H1 (cell line): Measurements from ENCODE around the gene NEK10. TPM values are rescaled to one million over a fixed set of nuclear protein-coding genes. Genes with fewer than 3 reads are reported as not detected.

ENCODE experiments used
- CTCF ChIA-PET: fragments of 300-600 bp; sonication (Branson Sonifier 250); formaldehyde crosslinking; loops from one replicate; lab custom pipeline; 2021; ENCODE audit not compliant: partially characterized antibody; lab: Charles Lee
- POLR2A ChIA-PET: fragments of 300-600 bp; sonication (Branson Sonifier 250); formaldehyde crosslinking; loops from one replicate; lab custom pipeline; 2021; ENCODE audit warnings: inconsistent platforms; ENCODE audit not compliant: partially characterized antibody; lab: Charles Lee
- DNase-seq, 2 experiments: peaks; one replicate each; pipeline versions ENCODE4 v3.0.0 to v3.0.0-alpha.2; 2010 to 2022; ENCODE audit warnings: low spot score in 2 of 2, low read depth in 1 of 2, mixed read lengths in 1 of 2
- FAIRE-seq: peaks from 2 replicates; lab custom pipeline; 2011; peaks lifted over from hg19 to GRCh38; lab: Jason Lieb, UNC
- H2AFZ ChIP-seq: 2 replicates; pipeline ENCODE4 v1.8.1; 2012; ENCODE audit warnings: low read length, inconsistent platforms
- H2AK5ac ChIP-seq: 2 replicates; pipeline ENCODE4 v1.6.1; 2013; ENCODE audit warnings: low read depth, low read length
- H2BK120ac ChIP-seq: replicated peaks from 2 replicates; pipeline ENCODE3; 2013; ENCODE audit warnings: low read depth, low read length, inconsistent platforms
- H2BK12ac ChIP-seq: 2 replicates; pipeline ENCODE4 v1.6.1; 2013; ENCODE audit warnings: low read depth, low read length
- H2BK15ac ChIP-seq: 2 replicates; pipeline ENCODE4 v1.6.1; 2013; ENCODE audit warnings: low read length
- H2BK20ac ChIP-seq: 2 replicates; pipeline ENCODE4 v1.6.1; 2013; ENCODE audit warnings: low read length
- H2BK5ac ChIP-seq: 2 replicates; pipeline ENCODE4 v1.6.1; 2013; ENCODE audit warnings: low read depth, low read length
- H3K14ac ChIP-seq: 2 replicates; pipeline ENCODE4 v1.6.1; 2013; ENCODE audit warnings: inconsistent platforms; ENCODE audit not compliant: insufficient read length
- H3K18ac ChIP-seq: 2 replicates; pipeline ENCODE4 v1.6.1; 2013; ENCODE audit warnings: low read length; ENCODE audit errors: extremely low read depth
- H3K23ac ChIP-seq: 2 replicates; pipeline ENCODE4 v1.6.1; 2013; ENCODE audit warnings: inconsistent platforms; ENCODE audit not compliant: insufficient read length
- H3K23me2 ChIP-seq: 2 replicates; pipeline ENCODE4 v1.6.1; 2013; ENCODE audit warnings: low read depth, low read length
- H3K27ac ChIP-seq: 2 replicates; pipeline ENCODE4 v1.6.1; 2011; ENCODE audit warnings: low read depth, low read length, inconsistent platforms
- H3K27me3 ChIP-seq, 4 experiments: replicated peaks in 1 of 4; 1 replicate in 1 of 4; 2 replicates in 3 of 4; pipeline versions ENCODE4 v1.6.1 to v1.8.1; 2011 to 2013; ENCODE audit warnings: low read length in 3 of 4, mild to moderate bottlenecking in 3 of 4, inconsistent platforms in 2 of 4, mixed read lengths in 2 of 4, moderate library complexity in 1 of 4; ENCODE audit not compliant: control insufficient read depth in 3 of 4, insufficient read depth in 3 of 4; ENCODE audit errors: extremely low read depth in 1 of 4
- H3K36me3 ChIP-seq, 4 experiments: 2 replicates each; pipeline versions ENCODE4 v1.6.1 to v1.8.1; 2011 to 2013; ENCODE audit warnings: mild to moderate bottlenecking in 4 of 4, low read length in 3 of 4, moderate library complexity in 2 of 4, control low read depth in 1 of 4, inconsistent platforms in 1 of 4; ENCODE audit not compliant: insufficient read depth in 4 of 4, control insufficient read depth in 2 of 4
- H3K4ac ChIP-seq: replicated peaks from 2 replicates; pipeline ENCODE3; 2013; ENCODE audit warnings: low read length, low read depth, mixed read lengths, inconsistent platforms; ENCODE audit not compliant: insufficient read length
- H3K4me1 ChIP-seq, 4 experiments: replicated peaks in 1 of 4; 1 replicate in 1 of 4; 2 replicates in 3 of 4; pipeline versions ENCODE4 v1.6.1 to v1.8.1; 2011 to 2013; ENCODE audit warnings: low read length in 3 of 4, inconsistent platforms in 2 of 4, mixed read lengths in 1 of 4; ENCODE audit not compliant: insufficient read depth in 4 of 4, control insufficient read depth in 3 of 4
- H3K4me2 ChIP-seq, 2 experiments: 2 replicates each; pipeline versions ENCODE4 v1.6.1 to v1.8.1; 2011 to 2013; ENCODE audit warnings: low read depth in 2 of 2, low read length in 2 of 2, control low read depth in 1 of 2, inconsistent platforms in 1 of 2, mild to moderate bottlenecking in 1 of 2; ENCODE audit not compliant: insufficient read depth in 1 of 2
- H3K4me3 ChIP-seq, 4 experiments: fragments of 200-600, 300-600 bp in 1 of 4; sonication (generic), shearing (Covaris generic), sonication (Bioruptor Twin) in 1 of 4; 2 replicates each; pipeline versions ENCODE4 v1.5.1 to v1.8.1; 2011 to 2016; ENCODE audit warnings: low read length in 4 of 4, low read depth in 3 of 4, control low read depth in 2 of 4, inconsistent platforms in 2 of 4, mild to moderate bottlenecking in 2 of 4, mixed read lengths in 1 of 4, moderate library complexity in 1 of 4; ENCODE audit not compliant: insufficient read depth in 2 of 4; ENCODE audit errors: extremely low read depth in 1 of 4
- H3K56ac ChIP-seq: replicated peaks from 2 replicates; pipeline ENCODE3; 2013; ENCODE audit warnings: low read depth, mild to moderate bottlenecking, mixed read lengths, low read length, inconsistent platforms; ENCODE audit not compliant: insufficient read length
- H3K79me1 ChIP-seq: 2 replicates; pipeline ENCODE4 v1.6.1; 2013; ENCODE audit warnings: low read depth, low read length, control low read depth
- H3K79me2 ChIP-seq, 2 experiments: 2 replicates each; pipeline versions ENCODE4 v1.6.1 to v1.8.1; 2012 to 2013; ENCODE audit warnings: low read length in 2 of 2, mild to moderate bottlenecking in 2 of 2, inconsistent platforms in 1 of 2; ENCODE audit not compliant: insufficient read depth in 2 of 2, control insufficient read depth in 1 of 2
- H3K9ac ChIP-seq, 4 experiments: replicated peaks in 1 of 4; 1 replicate in 1 of 4; 2 replicates in 3 of 4; pipeline versions ENCODE4 v1.6.1 to v1.8.1; 2011 to 2013; ENCODE audit warnings: low read depth in 3 of 4, low read length in 3 of 4, control low read depth in 2 of 4, mild to moderate bottlenecking in 2 of 4, moderate library complexity in 2 of 4, inconsistent platforms in 1 of 4; ENCODE audit errors: extremely low read depth in 1 of 4
- H3K9me3 ChIP-seq, 2 experiments: 2 replicates each; pipeline versions ENCODE4 v1.6.1 to v1.8.1; 2012 to 2013; ENCODE audit warnings: mild to moderate bottlenecking in 2 of 2, moderate library complexity in 2 of 2, control low read depth in 1 of 2, inconsistent platforms in 1 of 2, low read depth in 1 of 2, low read length in 1 of 2, mixed read lengths in 1 of 2; ENCODE audit not compliant: insufficient read depth in 2 of 2
- H4K20me1 ChIP-seq, 2 experiments: replicated peaks in 1 of 2; 2 replicates each; pipeline versions ENCODE3 to v1.8.1; 2011 to 2013; ENCODE audit warnings: inconsistent platforms in 2 of 2, low read length in 2 of 2, mild to moderate bottlenecking in 1 of 2; ENCODE audit not compliant: insufficient read depth in 2 of 2, control insufficient read depth in 1 of 2
- H4K5ac ChIP-seq: 2 replicates; pipeline ENCODE4 v1.6.1; 2013; ENCODE audit warnings: low read length, low read depth, mixed read lengths, inconsistent platforms; ENCODE audit not compliant: insufficient read length
- H4K8ac ChIP-seq: 2 replicates; pipeline ENCODE4 v1.8.0; 2013; ENCODE audit warnings: mild to moderate bottlenecking, moderate library complexity, low read length, inconsistent platforms; ENCODE audit not compliant: insufficient read depth; ENCODE audit errors: extremely low read depth
- H4K91ac ChIP-seq: replicated peaks from 2 replicates; pipeline ENCODE3; 2013; ENCODE audit warnings: low read length, mixed read lengths, inconsistent platforms; ENCODE audit not compliant: insufficient read length
- CEBPB ChIP-seq: IDR thresholded peaks from 2 replicates; pipeline ENCODE4 v1.6.1; 2012; ENCODE audit warnings: low read depth, low read length
- CREB1 ChIP-seq: IDR thresholded peaks from 2 replicates; pipeline ENCODE4 v1.6.1; 2012; ENCODE audit warnings: inconsistent platforms
- CTCF ChIP-seq, 3 experiments: IDR thresholded peaks; 1 replicate in 2 of 3; 2 replicates in 1 of 3; pipeline versions ENCODE4 v1.5.1 to v1.6.1; 2011; ENCODE audit warnings: low read length in 3 of 3, mild to moderate bottlenecking in 3 of 3, inconsistent platforms in 2 of 3, low read depth in 1 of 3, moderate library complexity in 1 of 3; ENCODE audit not compliant: insufficient read depth in 1 of 3; ENCODE audit errors: control extremely low read depth in 1 of 3
- E2F6 ChIP-seq: IDR thresholded peaks from 2 replicates; pipeline ENCODE4 v1.6.1; 2012; ENCODE audit warnings: inconsistent platforms
- JUND ChIP-seq: IDR thresholded peaks from 2 replicates; pipeline ENCODE4 v1.6.1; 2011; ENCODE audit warnings: mild to moderate bottlenecking, improper control_type of control experiment, low read length
- MAX ChIP-seq: IDR thresholded peaks from 2 replicates; pipeline ENCODE4 v1.6.1; 2012; ENCODE audit warnings: inconsistent platforms
- RAD21 ChIP-seq, 2 experiments: IDR thresholded peaks in 1 of 2; conservative IDR thresholded peaks in 1 of 2; 2 replicates each; pipeline ENCODE4 v1.6.1; 2011; ENCODE audit warnings: low read depth in 2 of 2, low read length in 2 of 2, improper control_type of control experiment in 1 of 2, inconsistent platforms in 1 of 2, mild to moderate bottlenecking in 1 of 2, moderate library complexity in 1 of 2
- WGBS, 2 experiments: shearing (Covaris generic) in 1 of 2; methylation state at CpG; one replicate each; pipeline versions ENCODE4 v1.1.6 to v1.1.7; 2013 to 2015; ENCODE audit warnings: low lambda C conversion rate in 2 of 2, mixed read lengths in 2 of 2, inconsistent platforms in 1 of 2, low coverage in 1 of 2, missing lambda C conversion rate in 1 of 2; ENCODE audit not compliant: insufficient replicate concordance in 2 of 2, insufficient coverage in 1 of 2, insufficient read length in 1 of 2; ENCODE audit errors: extremely low coverage in 1 of 2, missing lambda C conversion rate in 1 of 2; 5-methylcytosine and 5-hydroxymethylcytosine counted together
- polyA plus RNA-seq, 7 experiments: library from polyadenylated mRNA; depleted of rRNA in 3 of 7; stranded (reverse) in 5 of 7; unstranded in 2 of 7; fragments of >200 nt in 5 of 7; fragments of 200-250 nt in 2 of 7; gene quantifications; 1 replicate in 5 of 7; 2 replicates in 1 of 7; 4 replicates in 1 of 7; pipeline versions ENCODE4 v1.2.1 to v1.2.3, GENCODE V29; 2011 to 2013; ENCODE audit warnings: missing spikeins in 2 of 7, mixed read lengths in 2 of 7
- total RNA-seq: library from RNA; stranded (reverse); fragmentation: NEBNext Ultra II Directional; extraction: Animal tissue kit (Norgen Biotek cat#: 25700); gene quantifications from 2 replicates; pipeline ENCODE4 v1.2.1, GENCODE V29; 2021

NEK10 gene
- total and polyA plus RNA-seq, 2 of the 8 experiments (the other 6 are each of a cell fraction or from before 2014, with no cell fraction given): 0.18 to 0.50 TPM

GRCh38 chr3:27174530-27174929 is 194.7 kb downstream of the NEK10 start:
- no peaks in the 10 kb centered on the region for H3K9me3 ChIP-seq
- H2AK5ac ChIP-seq: no peak overlapping the region
- H4K20me1 ChIP-seq: no peaks in the 10 kb centered on the region
- H3K23ac ChIP-seq: no peak overlapping the region
- H4K91ac ChIP-seq: no peak overlapping the region
- no peaks in the 10 kb centered on the region for H3K79me1 ChIP-seq
- H4K5ac ChIP-seq: no peak overlapping the region
- H2BK12ac ChIP-seq: no peak overlapping the region
- H4K8ac ChIP-seq: no peak overlapping the region
- H3K36me3 ChIP-seq: no peaks in the 10 kb centered on the region
- H2BK120ac ChIP-seq: no peak overlapping the region
- H3K4me3 ChIP-seq: no peak overlapping the region
- H2AFZ ChIP-seq: no peak overlapping the region
- no peaks in the 10 kb centered on the region for H3K23me2 ChIP-seq
- WGBS, 2 experiments: 77% methylated on average over 4 of the region's 4 CpGs; no CpG with 5 or more reads in 1 of the 2 experiments
- no peak overlapping the region for H2BK20ac ChIP-seq
- DNase-seq (no peak), FAIRE-seq (no peak)
- no peak overlapping the region for H3K27ac ChIP-seq
- no peak overlapping the region for H3K4ac ChIP-seq
- H3K18ac ChIP-seq: no peak overlapping the region
- no peak overlapping the region for H3K9ac ChIP-seq
- no peak overlapping the region for H2BK15ac ChIP-seq
- no peak overlapping the region for H3K56ac ChIP-seq
- H3K79me2 ChIP-seq: no peaks in the 10 kb centered on the region
- no peak overlapping the region for H3K14ac ChIP-seq
- H2BK5ac ChIP-seq: no peak overlapping the region
- CTCF ChIA-PET: interaction anchor here (0.6 to 2.5 kb wide), 8 partner anchors 40 to 1770 kb away, joined by 3 to 15 read pairs (median 4); no protein-coding TSS in a partner anchor
- POLR2A ChIA-PET: no interaction called here
- H3K4me2 ChIP-seq: no peak overlapping the region
- no peaks in the 10 kb centered on the region for H3K27me3 ChIP-seq
- TF ChIP-seq MAX: no peak
- peak; percentile 50 for TF ChIP-seq CEBPB
- TF ChIP-seq E2F6: no peak
- no peak for TF ChIP-seq JUND
- no peak for TF ChIP-seq CREB1
- peak; percentile 50 to 62 for TF ChIP-seq RAD21 (IDR thresholded peaks at IDR 0.05 in 1 of 2, conservative IDR thresholded peaks at IDR 0.05 in 1 of 2; ENCODE audit: low read depth in 2 of 2, low read length in 2 of 2)
- peak; percentile 22 to 48 (median 42) for TF ChIP-seq CTCF (IDR thresholded peaks at IDR 0.05; ENCODE audit: control extremely low read depth in 1 of 3, insufficient read depth in 1 of 3, low read depth in 1 of 3, low read length in 3 of 3)
- no peaks in the 10 kb centered on the region for H3K4me1 ChIP-seq
